Measurements from ENCODE around the gene ZNF319.

- TF ChIP-seq CTCF (conservative IDR thresholded peaks at IDR 0.05; ENCODE audit: low read depth in 2 of 2) (no peak), REST (IDR thresholded peaks at IDR 0.05; ENCODE audit: unreplicated experiment) (no peak), POLR2AphosphoS5 (IDR thresholded peaks at IDR 0.05; ENCODE audit: low read depth) (no peak), ZNF114 (CRISPR knock-in tag; IDR thresholded peaks at IDR 0.05) (no peak), EZH2phosphoT487 (IDR thresholded peaks at IDR 0.05; ENCODE audit: unreplicated experiment) (no peak), CREB1 (CRISPR knock-in tag; IDR thresholded peaks at IDR 0.05; ENCODE audit: low read depth) (no peak), EZH2 (IDR thresholded peaks at IDR 0.05; ENCODE audit: low read depth, unreplicated experiment) (no peak), JUNB (IDR thresholded peaks at IDR 0.05; ENCODE audit: unreplicated experiment) (no peak), STAT1 (IDR thresholded peaks at IDR 0.05; ENCODE audit: unreplicated experiment) (no peak), ZNF331 (CRISPR knock-in tag; IDR thresholded peaks at IDR 0.05; ENCODE audit: low read depth) (no peak), ETS1 (IDR thresholded peaks at IDR 0.05) (no peak), NANOG (IDR thresholded peaks at IDR 0.05; ENCODE audit: borderline replicate concordance) (no peak), ZNF462 (CRISPR knock-in tag; IDR thresholded peaks at IDR 0.05) (no peak)
These were observed 54.2 kb downstream of the ZNF319 start for GRCh38 chr16:57946181-57946801.
